Measurements from ENCODE around the gene CA10. TPM values are rescaled to one million over a fixed set of nuclear protein-coding genes. Genes with fewer than 3 reads are reported as not detected.

The CA10 gene
- total and polyA plus RNA-seq, 2 donors (not counting 3 experiments of a cell fraction or from before 2014, with no cell fraction given) = not detected

GRCh38 chr17:51610834-51611233 is 547.7 kb downstream of the CA10 start:
- BruUV-seq (replicated peaks) = no TSS peak
- Histone ChIP-seq H3K9me3 (replicated peaks; ENCODE audit: control insufficient read depth, insufficient read depth, low read length) (no peaks in the 10 kb centered on the region), H2AFZ (ENCODE audit: low read depth, low read length) (no peak overlapping the region), H4K20me1 (replicated peaks; ENCODE audit: control insufficient read depth, extremely low read depth, insufficient read depth, low read length) (no peaks in the 10 kb centered on the region), H3K27me3 (ENCODE audit: control insufficient read depth in 2 of 2, insufficient read depth in 2 of 2, low read length in 2 of 2) (no peaks in the 10 kb centered on the region), H3K9ac (replicated peaks; ENCODE audit: extremely low read depth, insufficient read depth, low read length) (no peak overlapping the region), H3K36me3 (ENCODE audit: control insufficient read depth in 2 of 2, extremely low read depth in 1 of 2, insufficient read depth in 2 of 2, low read length in 2 of 2) (no peaks in the 10 kb centered on the region), H3K27ac (ENCODE audit: insufficient read depth, low read depth, low read length) (no peak overlapping the region), H3K9me1 (replicated peaks; ENCODE audit: control insufficient read depth, extremely low read depth, insufficient read depth, low read length) (no peaks in the 10 kb centered on the region), H3K4me1 (ENCODE audit: control insufficient read depth, extremely low read depth, insufficient read depth, low read length) (no peaks in the 10 kb centered on the region), H3K4me2 (ENCODE audit: insufficient read depth, low read length) (no peak overlapping the region), H3K4me3 (replicated peaks in 1 of 3; ENCODE audit: insufficient read depth in 1 of 3, low read depth in 1 of 3, low read length in 3 of 3) (no peak overlapping the region), H3K79me2 (ENCODE audit: control insufficient read depth, insufficient read depth, low read length) (no peaks in the 10 kb centered on the region)
- DNase-seq (ENCODE audit: low read depth, low spot score) (no peak), FAIRE-seq (no peak)
- intact Hi-C loops (cut with micrococcal nuclease) (no loop called here), dilution Hi-C loops (cut with MboI; ENCODE audit: extremely low pct_ligation_motif_present, low sequenced_read_pairs) (no loop called here)
- TF ChIP-seq CTCF (IDR thresholded peaks at IDR 0.05; ENCODE audit: extremely low read depth in 1 of 2, insufficient read depth in 1 of 2, low read depth in 1 of 2, low read length in 2 of 2) (no peak), MYC (IDR thresholded peaks at IDR 0.05; ENCODE audit: low read depth, low read length) (no peak), GATA2 (IDR thresholded peaks at IDR 0.05; ENCODE audit: insufficient read depth, insufficient read length, low read depth, low read length) (no peak), FOS (IDR thresholded peaks at IDR 0.05; ENCODE audit: borderline replicate concordance, insufficient read depth, low read length) (no peak)
- ChIA-PET CTCF (no interaction called here), POLR2A (no interaction called here)

- Histone ChIP-seq H3K27ac (ENCODE audit: insufficient read depth, low read depth, low read length) (no peak overlapping the region), H2AFZ (ENCODE audit: low read depth, low read length) (no peak overlapping the region), H4K20me1 (replicated peaks; ENCODE audit: control insufficient read depth, extremely low read depth, insufficient read depth, low read length) (no peaks in the 10 kb centered on the region), H3K4me3 (replicated peaks in 1 of 3; ENCODE audit: insufficient read depth in 1 of 3, low read depth in 1 of 3, low read length in 3 of 3) (no peak overlapping the region), H3K4me1 (ENCODE audit: control insufficient read depth, extremely low read depth, insufficient read depth, low read length) (no peaks in the 10 kb centered on the region), H3K9me1 (replicated peaks; ENCODE audit: control insufficient read depth, extremely low read depth, insufficient read depth, low read length) (no peaks in the 10 kb centered on the region), H3K9me3 (replicated peaks; ENCODE audit: control insufficient read depth, insufficient read depth, low read length) (no peaks in the 10 kb centered on the region), H3K4me2 (ENCODE audit: insufficient read depth, low read length) (no peak overlapping the region), H3K27me3 (ENCODE audit: control insufficient read depth in 2 of 2, insufficient read depth in 2 of 2, low read length in 2 of 2) (no peaks in the 10 kb centered on the region), H3K36me3 (ENCODE audit: control insufficient read depth in 2 of 2, extremely low read depth in 1 of 2, insufficient read depth in 2 of 2, low read length in 2 of 2) (no peaks in the 10 kb centered on the region), H3K9ac (replicated peaks; ENCODE audit: extremely low read depth, insufficient read depth, low read length) (no peak overlapping the region), H3K79me2 (ENCODE audit: control insufficient read depth, insufficient read depth, low read length) (no peaks in the 10 kb centered on the region)
- DNase-seq (ENCODE audit: low read depth, low spot score) (no peak), FAIRE-seq (no peak)
- POLR2A ChIA-PET = no interaction called here
- CTCF ChIA-PET = no interaction called here
- intact Hi-C loops (cut with micrococcal nuclease) (no loop called here), dilution Hi-C loops (cut with MboI; ENCODE audit: extremely low pct_ligation_motif_present, low sequenced_read_pairs) (no loop called here)
- no TSS peak for BruUV-seq (replicated peaks)
- TF ChIP-seq GATA2 (IDR thresholded peaks at IDR 0.05; ENCODE audit: insufficient read depth, insufficient read length, low read depth, low read length) = no peak
- TF ChIP-seq MYC (IDR thresholded peaks at IDR 0.05; ENCODE audit: low read depth, low read length) = no peak
- TF ChIP-seq EZH2 (IDR thresholded peaks at IDR 0.05; ENCODE audit: borderline replicate concordance, low read depth, low read length, severe bottlenecking) = no peak
- no peak for TF ChIP-seq CTCF (IDR thresholded peaks at IDR 0.05; ENCODE audit: extremely low read depth in 1 of 2, insufficient read depth in 1 of 2, low read depth in 1 of 2, low read length in 2 of 2)
- no peak for TF ChIP-seq MAX (IDR thresholded peaks at IDR 0.05; ENCODE audit: insufficient read depth, insufficient read length)
- TF ChIP-seq JUN (IDR thresholded peaks at IDR 0.05; ENCODE audit: borderline replicate concordance, insufficient read depth, insufficient read length, low read depth) = no peak
- no peak for TF ChIP-seq FOS (IDR thresholded peaks at IDR 0.05; ENCODE audit: borderline replicate concordance, insufficient read depth, low read length)
- TF ChIP-seq POLR2A (IDR thresholded peaks at IDR 0.05; ENCODE audit: low read depth, low read length) = no peak
- TF ChIP-seq POLR2AphosphoS5 (IDR thresholded peaks at IDR 0.05; ENCODE audit: insufficient read depth, low read depth, low read length) = no peak
Observed at GRCh38 chr17:51610155-51610554, 548.4 kb downstream of the CA10 start.
